Kidney epithelial cell (primary cell): ENCODE measurements around the gene VIPR2. TPM values are rescaled to one million over a fixed set of nuclear protein-coding genes. Genes with fewer than 3 reads are reported as not detected.

Experiments used
- DNase-seq: peaks from one replicate; pipeline ENCODE4 v3.0.0-alpha.2; 2010; ENCODE audit warnings: low read depth
- H3K27me3 ChIP-seq: 2 replicates; pipeline ENCODE4 v1.6.0; 2011; ENCODE audit warnings: low read length; ENCODE audit not compliant: control insufficient read depth, insufficient read depth
- H3K36me3 ChIP-seq: 2 replicates; pipeline ENCODE4 v1.5.1; 2011; ENCODE audit warnings: low read length; ENCODE audit not compliant: control insufficient read depth, insufficient read depth
- H3K4me3 ChIP-seq: 2 replicates; pipeline ENCODE4 v1.5.1; 2011; ENCODE audit warnings: low read depth, mild to moderate bottlenecking, control low read depth, low read length
- total RNA-seq: library from RNA; depleted of rRNA; stranded (reverse); fragments of >200 nt; gene quantifications from 2 replicates; pipeline ENCODE4 v1.2.3, GENCODE V29; 2015
- TF ChIP-seq, protein P1 (sequence below): IDR thresholded peaks from 2 replicates; pipeline ENCODE4 v1.5.1; 2011; ENCODE audit warnings: mild to moderate bottlenecking, moderate library complexity, low read length, control low read depth, inconsistent platforms; ENCODE audit not compliant: insufficient read depth, poor library complexity, severe bottlenecking

VIPR2 gene
- total RNA-seq, 1 donor from 2014 or later = not detected

DNA sequence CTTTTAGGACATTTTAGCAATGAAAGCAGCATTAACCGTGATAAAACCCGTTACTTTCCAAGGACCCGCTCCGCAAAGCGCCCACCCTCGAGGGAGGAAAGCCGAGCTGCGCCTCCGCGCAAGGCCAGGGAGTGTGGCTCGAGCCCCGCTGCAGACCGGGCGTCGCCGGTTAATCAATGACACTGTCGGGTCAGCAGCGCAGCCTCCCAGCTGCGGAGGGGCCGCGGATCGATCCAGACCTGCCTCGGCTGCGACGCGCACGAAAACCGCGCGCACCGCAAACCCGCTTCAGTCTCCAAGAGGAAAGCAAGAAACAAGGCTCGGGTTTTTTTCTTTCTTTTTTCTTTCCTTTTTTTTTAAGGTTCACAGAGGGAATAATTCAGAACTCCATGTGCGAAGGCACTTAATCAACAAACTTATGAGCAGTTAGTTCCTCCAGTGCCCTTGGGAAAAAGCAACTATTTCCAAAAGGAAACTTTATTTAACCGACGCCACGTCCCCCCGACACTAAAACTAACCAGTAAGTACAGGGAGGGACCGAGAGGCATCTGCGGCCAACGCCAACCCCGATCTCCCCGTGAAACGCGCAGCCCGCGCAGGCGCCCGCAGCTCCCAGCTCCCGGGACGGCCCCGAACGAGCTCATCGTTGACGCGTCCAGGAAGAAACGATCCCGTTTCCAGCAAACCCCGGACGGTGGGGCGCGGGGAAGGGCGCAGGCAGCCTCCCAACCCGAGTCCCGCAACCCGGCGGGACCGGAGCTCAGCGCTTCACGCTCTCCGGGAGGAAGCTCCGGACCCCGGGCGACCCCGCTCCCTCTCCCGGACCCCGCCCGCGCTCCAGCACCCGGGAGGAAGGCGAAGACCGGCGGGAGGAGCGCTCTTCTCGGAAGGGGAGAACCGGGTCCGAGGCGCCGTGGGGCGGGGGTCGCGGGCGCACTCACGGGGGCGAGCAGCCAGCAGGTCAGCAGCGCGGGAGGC lies 598 bp downstream of the VIPR2 start:
- peaks cover 27% of the 10 kb centered on the region for H3K27me3 ChIP-seq
- H3K4me3 ChIP-seq = no peak overlapping the region
- no peaks in the 10 kb centered on the region for H3K36me3 ChIP-seq
- no peak for DNase-seq
- TF ChIP-seq, protein P1, sequence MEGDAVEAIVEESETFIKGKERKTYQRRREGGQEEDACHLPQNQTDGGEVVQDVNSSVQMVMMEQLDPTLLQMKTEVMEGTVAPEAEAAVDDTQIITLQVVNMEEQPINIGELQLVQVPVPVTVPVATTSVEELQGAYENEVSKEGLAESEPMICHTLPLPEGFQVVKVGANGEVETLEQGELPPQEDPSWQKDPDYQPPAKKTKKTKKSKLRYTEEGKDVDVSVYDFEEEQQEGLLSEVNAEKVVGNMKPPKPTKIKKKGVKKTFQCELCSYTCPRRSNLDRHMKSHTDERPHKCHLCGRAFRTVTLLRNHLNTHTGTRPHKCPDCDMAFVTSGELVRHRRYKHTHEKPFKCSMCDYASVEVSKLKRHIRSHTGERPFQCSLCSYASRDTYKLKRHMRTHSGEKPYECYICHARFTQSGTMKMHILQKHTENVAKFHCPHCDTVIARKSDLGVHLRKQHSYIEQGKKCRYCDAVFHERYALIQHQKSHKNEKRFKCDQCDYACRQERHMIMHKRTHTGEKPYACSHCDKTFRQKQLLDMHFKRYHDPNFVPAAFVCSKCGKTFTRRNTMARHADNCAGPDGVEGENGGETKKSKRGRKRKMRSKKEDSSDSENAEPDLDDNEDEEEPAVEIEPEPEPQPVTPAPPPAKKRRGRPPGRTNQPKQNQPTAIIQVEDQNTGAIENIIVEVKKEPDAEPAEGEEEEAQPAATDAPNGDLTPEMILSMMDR = no peak

DNA sequence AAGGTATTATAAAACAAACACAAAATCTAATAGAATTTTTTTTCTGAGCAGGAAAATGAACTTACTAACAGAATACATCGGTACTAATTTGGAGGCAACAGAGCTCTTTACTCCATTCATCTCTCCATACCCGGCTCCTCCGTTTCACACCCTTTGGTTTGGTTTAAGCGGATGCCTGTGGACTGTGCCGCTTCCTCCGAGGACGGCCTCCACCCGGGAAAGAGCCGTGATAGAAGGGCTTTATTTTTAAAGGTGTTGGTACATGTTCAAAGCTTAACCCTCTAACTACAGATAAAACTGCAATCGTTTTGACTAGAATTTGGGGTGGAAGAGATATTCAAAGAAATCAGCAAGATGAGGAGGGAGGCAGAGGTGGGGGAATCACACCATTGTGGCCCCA lies 1.9 kb downstream of the VIPR2 start:
- H3K4me3 ChIP-seq = no peak overlapping the region
- peaks cover 27% of the 10 kb centered on the region for H3K27me3 ChIP-seq
- TF ChIP-seq, protein P1 = no peak
- H3K36me3 ChIP-seq = no peaks in the 10 kb centered on the region
- DNase-seq = no peak

DNA sequence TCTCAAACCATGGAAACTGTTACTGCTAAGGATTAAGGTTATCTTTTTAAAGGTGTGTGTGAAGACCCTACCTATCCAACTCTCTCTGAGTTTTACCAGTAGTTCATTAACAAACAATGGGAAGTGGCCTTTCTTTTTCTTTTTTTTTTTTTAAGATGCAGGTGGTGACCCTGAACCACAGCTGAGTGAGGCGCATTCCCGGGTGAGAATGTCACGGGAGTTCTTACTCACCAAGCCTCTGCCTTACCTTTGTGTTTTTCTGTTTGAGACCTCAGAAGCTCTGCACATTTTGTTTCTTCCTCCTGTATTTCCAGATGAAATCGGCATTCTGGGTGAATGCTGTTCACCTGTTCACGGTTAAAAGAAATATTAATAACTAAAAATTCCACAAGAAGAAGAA lies 2.5 kb downstream of the VIPR2 start:
- H3K27me3 ChIP-seq = peaks cover 27% of the 10 kb centered on the region
- no peak for DNase-seq
- no peak overlapping the region for H3K4me3 ChIP-seq
- TF ChIP-seq, protein P1 = no peak
- H3K36me3 ChIP-seq = no peaks in the 10 kb centered on the region

DNA sequence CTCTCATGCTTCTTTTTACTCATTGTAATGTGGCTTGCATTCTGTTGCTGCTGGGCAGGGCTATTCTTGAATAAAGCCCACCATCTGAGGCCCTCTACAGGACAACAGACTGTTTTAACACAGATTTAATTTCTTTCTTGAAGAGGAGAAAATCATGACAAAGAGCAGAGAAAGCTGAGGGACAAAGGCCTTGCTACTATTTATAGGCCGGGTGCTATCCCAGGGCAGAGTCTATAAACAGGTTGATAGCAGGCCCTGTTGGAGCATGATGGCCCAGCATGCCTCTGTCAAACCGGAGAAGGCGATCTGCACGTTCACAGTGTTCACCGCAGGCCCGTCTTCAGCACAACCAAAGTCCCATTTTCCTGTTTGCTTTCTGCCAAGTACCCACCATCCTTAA lies 3.0 kb downstream of the VIPR2 start:
- no peak overlapping the region for H3K4me3 ChIP-seq
- DNase-seq = no peak
- no peaks in the 10 kb centered on the region for H3K36me3 ChIP-seq
- H3K27me3 ChIP-seq = peaks cover 27% of the 10 kb centered on the region
- TF ChIP-seq, protein P1 = no peak

DNA sequence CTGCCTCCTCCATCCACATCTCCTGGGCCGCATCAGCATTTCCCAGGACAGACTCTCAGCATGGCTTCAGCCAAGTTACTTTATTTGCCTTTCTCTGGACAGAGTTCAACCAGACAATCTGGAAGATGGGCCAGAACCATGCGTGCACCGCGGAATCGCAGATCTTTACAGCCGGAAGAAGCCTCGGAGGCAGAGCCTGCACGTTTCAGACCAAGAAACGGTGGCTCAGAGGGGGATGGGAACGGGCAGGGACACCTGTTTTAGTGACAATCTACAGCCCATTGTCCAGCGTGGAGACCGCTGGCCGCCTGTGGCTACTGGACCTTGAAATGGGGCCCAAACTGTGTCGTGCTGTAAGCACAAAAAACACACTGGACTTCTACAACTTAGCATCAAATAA lies 3.5 kb downstream of the VIPR2 start:
- DNase-seq = no peak
- Histone ChIP-seq H3K27me3 (peaks cover 27% of the 10 kb centered on the region), H3K4me3 (no peak overlapping the region), H3K36me3 (no peaks in the 10 kb centered on the region)
- TF ChIP-seq, protein P1 = no peak
